ENCODE data around the gene IREB2. TPM values are rescaled to one million over a fixed set of nuclear protein-coding genes. Genes with fewer than 3 reads are reported as not detected.

IREB2 gene
- total and polyA plus RNA-seq, 2 donors (not counting 3 experiments of a cell fraction or from before 2014, with no cell fraction given), result 12.7 to 51.4 TPM

GRCh38 chr15:78408355-78408640 is 29.7 kb upstream of the IREB2 start:
- Histone ChIP-seq H3K79me2 (ENCODE audit: control insufficient read depth, insufficient read depth, low read length) (no peaks in the 10 kb centered on the region), H3K27ac (ENCODE audit: insufficient read depth, low read depth, low read length) (no peak overlapping the region), H3K9me3 (replicated peaks; ENCODE audit: control insufficient read depth, insufficient read depth, low read length) (no peaks in the 10 kb centered on the region), H3K4me2 (ENCODE audit: insufficient read depth, low read length) (no peak overlapping the region), H3K9me1 (replicated peaks; ENCODE audit: control insufficient read depth, extremely low read depth, insufficient read depth, low read length) (no peaks in the 10 kb centered on the region), H3K4me3 (replicated peaks in 1 of 3; ENCODE audit: insufficient read depth in 1 of 3, low read depth in 1 of 3, low read length in 3 of 3) (no peak overlapping the region), H3K36me3 (ENCODE audit: control insufficient read depth in 2 of 2, extremely low read depth in 1 of 2, insufficient read depth in 2 of 2, low read length in 2 of 2) (no peaks in the 10 kb centered on the region), H4K20me1 (replicated peaks; ENCODE audit: control insufficient read depth, extremely low read depth, insufficient read depth, low read length) (no peaks in the 10 kb centered on the region), H3K9ac (replicated peaks; ENCODE audit: extremely low read depth, insufficient read depth, low read length) (no peak overlapping the region), H2AFZ (ENCODE audit: low read depth, low read length) (no peak overlapping the region), H3K27me3 (ENCODE audit: control insufficient read depth in 2 of 2, insufficient read depth in 2 of 2, low read length in 2 of 2) (peaks cover 8 to 21% of the 10 kb centered on the region in 2 experiments), H3K4me1 (ENCODE audit: control insufficient read depth, extremely low read depth, insufficient read depth, low read length) (peaks cover 12% of the 10 kb centered on the region)
- CTCF ChIA-PET, result interaction anchor here (1.3 to 3.2 kb wide), 3 partner anchors 13 to 99 kb away, joined by 3 to 12 read pairs (median 4); no protein-coding TSS in a partner anchor
- TF ChIP-seq POLR2A (IDR thresholded peaks at IDR 0.05; ENCODE audit: low read depth, low read length) (no peak), GATA2 (IDR thresholded peaks at IDR 0.05; ENCODE audit: insufficient read depth, insufficient read length, low read depth, low read length) (no peak), FOS (IDR thresholded peaks at IDR 0.05; ENCODE audit: borderline replicate concordance, insufficient read depth, low read length) (no peak), JUN (IDR thresholded peaks at IDR 0.05; ENCODE audit: borderline replicate concordance, insufficient read depth, insufficient read length, low read depth) (no peak), POLR2AphosphoS5 (IDR thresholded peaks at IDR 0.05; ENCODE audit: insufficient read depth, low read depth, low read length) (no peak), EZH2 (IDR thresholded peaks at IDR 0.05; ENCODE audit: borderline replicate concordance, low read depth, low read length, severe bottlenecking) (no peak), MYC (IDR thresholded peaks at IDR 0.05; ENCODE audit: low read depth, low read length) (no peak)
- TF ChIP-seq, protein P1, sequence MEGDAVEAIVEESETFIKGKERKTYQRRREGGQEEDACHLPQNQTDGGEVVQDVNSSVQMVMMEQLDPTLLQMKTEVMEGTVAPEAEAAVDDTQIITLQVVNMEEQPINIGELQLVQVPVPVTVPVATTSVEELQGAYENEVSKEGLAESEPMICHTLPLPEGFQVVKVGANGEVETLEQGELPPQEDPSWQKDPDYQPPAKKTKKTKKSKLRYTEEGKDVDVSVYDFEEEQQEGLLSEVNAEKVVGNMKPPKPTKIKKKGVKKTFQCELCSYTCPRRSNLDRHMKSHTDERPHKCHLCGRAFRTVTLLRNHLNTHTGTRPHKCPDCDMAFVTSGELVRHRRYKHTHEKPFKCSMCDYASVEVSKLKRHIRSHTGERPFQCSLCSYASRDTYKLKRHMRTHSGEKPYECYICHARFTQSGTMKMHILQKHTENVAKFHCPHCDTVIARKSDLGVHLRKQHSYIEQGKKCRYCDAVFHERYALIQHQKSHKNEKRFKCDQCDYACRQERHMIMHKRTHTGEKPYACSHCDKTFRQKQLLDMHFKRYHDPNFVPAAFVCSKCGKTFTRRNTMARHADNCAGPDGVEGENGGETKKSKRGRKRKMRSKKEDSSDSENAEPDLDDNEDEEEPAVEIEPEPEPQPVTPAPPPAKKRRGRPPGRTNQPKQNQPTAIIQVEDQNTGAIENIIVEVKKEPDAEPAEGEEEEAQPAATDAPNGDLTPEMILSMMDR (IDR thresholded peaks at IDR 0.05; ENCODE audit: extremely low read depth in 1 of 2, insufficient read depth in 1 of 2, low read depth in 1 of 2, low read length in 2 of 2), result no peak
- TF ChIP-seq, protein P2, sequence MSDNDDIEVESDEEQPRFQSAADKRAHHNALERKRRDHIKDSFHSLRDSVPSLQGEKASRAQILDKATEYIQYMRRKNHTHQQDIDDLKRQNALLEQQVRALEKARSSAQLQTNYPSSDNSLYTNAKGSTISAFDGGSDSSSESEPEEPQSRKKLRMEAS (IDR thresholded peaks at IDR 0.05; ENCODE audit: insufficient read depth, insufficient read length), result no peak
- POLR2A ChIA-PET, result interaction anchor here (0.6 kb wide), 1 partner anchor 52 kb away, joined by 5 read pairs; no protein-coding TSS in a partner anchor
- FAIRE-seq, result no peak
- intact Hi-C loops (cut with micrococcal nuclease), result no loop called here
- BruUV-seq (replicated peaks), result no TSS peak
- dilution Hi-C loops (cut with MboI; ENCODE audit: extremely low pct_ligation_motif_present, low sequenced_read_pairs), result no loop called here
- no peak for DNase-seq (ENCODE audit: low read depth, low spot score)

All from endothelial cell of umbilical vein (primary cell).